SH-SY5Y (cell line): Measurements from ENCODE around the gene MYO18B.

Experiments used
- GATA2 ChIP-seq: IDR thresholded peaks from 2 replicates; pipeline ENCODE4 v1.6.1; 2011; ENCODE audit warnings: mild to moderate bottlenecking, low read depth, low read length
- GATA3 ChIP-seq: IDR thresholded peaks from 2 replicates; pipeline ENCODE4 v1.6.1; 2011; ENCODE audit warnings: low read depth, mild to moderate bottlenecking, low read length, moderate library complexity

GRCh38 chr22:25896098-25896497 lies 154.1 kb downstream of the MYO18B start:
- TF ChIP-seq GATA2 (no peak), GATA3 (no peak)
